ENCODE measurements around the gene PRKCA.

GRCh38 chr17:66348584-66349165, 46.3 kb downstream of the PRKCA start:
- TF ChIP-seq POLR2AphosphoS5 (IDR thresholded peaks at IDR 0.05; ENCODE audit: low read depth) = no peak
- no peak for TF ChIP-seq CTCF (IDR thresholded peaks at IDR 0.05; ENCODE audit: insufficient read depth, low read length)

Data from HL-60 (cell line).